Posterior vena cava (tissue), 2 donors: ENCODE measurements around the gene HCRTR2. TPM values are rescaled to one million over a fixed set of nuclear protein-coding genes. Genes with fewer than 3 reads are reported as not detected.
"Not testable (repeated sequence)": the region's sequence is repeated elsewhere in the genome, so short reads cannot be mapped to it uniquely, and the experiment has no call there.

Experiments used
- DNase-seq: peaks from one replicate; pipeline ENCODE4 v3.0.0-alpha.2; 2020; ENCODE audit warnings: low spot score
- intact Hi-C, 2 donors: fragments of 100-400 bp; cut with DNase I; formaldehyde crosslinking; loops; one replicate each; pipeline versions ENCODE4 v1.14.1 to v1.14.2; 2022 to 2023
- long read RNA-seq, 2 donors: library from polyadenylated mRNA; unstranded; transcript quantifications; one replicate each; pipeline ENCODE4 v2.0.0, GENCODE V29; 2020 to 2021
- total RNA-seq, 2 donors: library from RNA; stranded (reverse); fragmentation: NEBNext Ultra II Directional; extraction: Animal tissue kit (Norgen Biotek cat#: 25700); gene quantifications; one replicate each; pipeline ENCODE4 v1.2.1, GENCODE V29; 2021
- donor health status: DM: yes; HTN: yes; CAD: no.
- donor health status: DM: yes; HTN: yes; CAD: no.

HCRTR2 gene
- not detected for total RNA-seq
- long read RNA-seq, donor 1, result 0 reads
- long read RNA-seq, donor 2, result 0 reads

DNA sequence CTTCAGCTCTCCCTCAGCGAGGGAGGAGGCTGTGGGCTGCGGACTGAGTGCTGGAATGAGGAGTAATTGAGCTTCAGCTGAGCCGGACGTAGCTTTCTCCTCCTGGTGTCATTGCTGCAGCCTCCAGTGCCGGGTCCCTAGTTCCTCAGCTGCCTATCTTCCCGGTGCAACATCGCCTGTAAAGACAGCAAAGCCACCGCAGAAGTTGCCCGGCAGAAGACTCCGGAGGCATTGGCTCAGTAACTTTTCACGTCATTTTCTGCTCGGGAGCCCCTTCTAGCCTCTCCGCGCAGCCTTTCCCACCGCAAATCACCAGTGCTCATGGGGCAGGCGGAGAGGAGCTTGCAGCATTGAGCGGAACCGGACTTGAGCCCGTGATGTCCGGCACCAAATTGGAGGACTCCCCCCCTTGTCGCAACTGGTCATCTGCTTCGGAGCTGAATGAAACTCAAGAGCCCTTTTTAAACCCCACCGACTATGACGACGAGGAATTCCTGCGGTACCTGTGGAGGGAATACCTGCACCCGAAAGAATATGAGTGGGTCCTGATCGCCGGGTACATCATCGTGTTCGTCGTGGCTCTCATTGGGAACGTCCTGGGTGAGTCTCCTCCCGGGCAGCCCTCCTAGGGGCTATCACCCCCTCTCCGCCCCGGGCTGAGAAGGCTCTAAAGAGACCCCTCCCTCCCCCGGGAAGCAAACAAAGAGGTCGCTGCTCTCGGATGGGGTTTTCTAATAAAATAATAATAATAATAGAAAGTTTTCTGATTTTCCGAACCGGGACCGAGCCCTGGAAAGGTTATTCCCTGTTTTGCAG, at the start of gene HCRTR2:
Gene HCRTR2 (plus strand): TSS at position 305 of the 816 bp plus-strand sequence. CDS start 73 bp downstream, at position 378.
- no peak for DNase-seq
- intact Hi-C loops, result no loop called here

GRCh38 chr6:55130806-55131324, 43.5 kb upstream of the HCRTR2 start:
- DNase-seq, result no peak
- intact Hi-C loops, result no loop called here

- no peak for DNase-seq
- intact Hi-C loops, result no loop called here
Measured at GRCh38 chr6:55131616-55132015, 42.7 kb upstream of the HCRTR2 start.

DNA sequence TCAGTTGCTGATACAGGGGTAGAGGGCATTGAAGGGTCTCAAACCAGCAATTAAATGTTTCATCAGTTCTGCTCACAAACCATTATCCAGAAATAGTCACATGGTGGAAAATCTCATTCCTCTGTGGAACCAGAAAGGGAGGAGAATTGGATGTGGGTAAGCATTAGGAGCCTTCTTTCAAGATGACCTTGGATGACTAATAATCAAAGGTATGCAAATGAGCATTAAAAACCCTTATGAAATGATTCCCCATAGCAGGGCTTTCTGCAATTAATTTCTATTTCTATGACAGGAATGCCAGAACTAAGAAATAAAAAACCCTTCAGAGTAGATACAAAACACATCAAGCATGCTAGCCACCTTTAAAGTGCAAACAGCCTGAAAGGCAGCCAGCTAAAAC, 37.4 kb upstream of the HCRTR2 start:
- DNase-seq, result no peak
- intact Hi-C loops, result no loop called here

GRCh38 chr6:55137929-55138693, 36.2 kb upstream of the HCRTR2 start:
- intact Hi-C loops, result no loop called here

GRCh38 chr6:55141611-55142010, 32.7 kb upstream of the HCRTR2 start:
- intact Hi-C loops, result no loop called here
- DNase-seq, result no peak

More at GRCh38 chr6:55137929-55138693, 36.2 kb upstream of the HCRTR2 start:
- DNase-seq, result no peak

GRCh38 chr6:55142610-55143009, 31.7 kb upstream of the HCRTR2 start:
- DNase-seq, result no peak
- intact Hi-C loops, result no loop called here

GRCh38 chr6:55153284-55153683, 21.0 kb upstream of the HCRTR2 start:
- intact Hi-C loops, result no loop called here
- no peak for DNase-seq

DNA sequence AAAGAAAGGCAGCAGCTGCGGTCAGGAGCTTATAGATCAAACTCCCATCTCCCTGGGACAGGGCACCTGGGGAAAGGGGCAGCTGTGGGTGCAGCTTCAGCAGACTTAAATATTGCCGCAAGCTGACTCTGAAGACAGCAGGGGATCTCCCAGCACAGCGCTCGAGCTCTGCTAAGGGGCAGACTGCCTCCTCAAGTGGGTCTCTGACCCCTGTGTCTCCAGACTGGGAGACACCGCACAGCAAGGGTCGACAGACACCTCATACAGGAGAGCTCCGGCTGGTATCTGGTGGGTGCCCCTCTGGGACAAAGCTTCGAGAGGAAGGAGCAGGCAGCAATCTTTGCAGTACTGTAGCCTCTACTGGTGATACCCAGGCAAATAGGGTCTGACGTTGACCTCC, 15.5 kb upstream of the HCRTR2 start:
- DNase-seq, intact Hi-C loops: not testable (repeated sequence)

GRCh38 chr6:55167860-55168259, 6.5 kb upstream of the HCRTR2 start:
- DNase-seq, result no peak
- intact Hi-C loops, result no loop called here

DNA sequence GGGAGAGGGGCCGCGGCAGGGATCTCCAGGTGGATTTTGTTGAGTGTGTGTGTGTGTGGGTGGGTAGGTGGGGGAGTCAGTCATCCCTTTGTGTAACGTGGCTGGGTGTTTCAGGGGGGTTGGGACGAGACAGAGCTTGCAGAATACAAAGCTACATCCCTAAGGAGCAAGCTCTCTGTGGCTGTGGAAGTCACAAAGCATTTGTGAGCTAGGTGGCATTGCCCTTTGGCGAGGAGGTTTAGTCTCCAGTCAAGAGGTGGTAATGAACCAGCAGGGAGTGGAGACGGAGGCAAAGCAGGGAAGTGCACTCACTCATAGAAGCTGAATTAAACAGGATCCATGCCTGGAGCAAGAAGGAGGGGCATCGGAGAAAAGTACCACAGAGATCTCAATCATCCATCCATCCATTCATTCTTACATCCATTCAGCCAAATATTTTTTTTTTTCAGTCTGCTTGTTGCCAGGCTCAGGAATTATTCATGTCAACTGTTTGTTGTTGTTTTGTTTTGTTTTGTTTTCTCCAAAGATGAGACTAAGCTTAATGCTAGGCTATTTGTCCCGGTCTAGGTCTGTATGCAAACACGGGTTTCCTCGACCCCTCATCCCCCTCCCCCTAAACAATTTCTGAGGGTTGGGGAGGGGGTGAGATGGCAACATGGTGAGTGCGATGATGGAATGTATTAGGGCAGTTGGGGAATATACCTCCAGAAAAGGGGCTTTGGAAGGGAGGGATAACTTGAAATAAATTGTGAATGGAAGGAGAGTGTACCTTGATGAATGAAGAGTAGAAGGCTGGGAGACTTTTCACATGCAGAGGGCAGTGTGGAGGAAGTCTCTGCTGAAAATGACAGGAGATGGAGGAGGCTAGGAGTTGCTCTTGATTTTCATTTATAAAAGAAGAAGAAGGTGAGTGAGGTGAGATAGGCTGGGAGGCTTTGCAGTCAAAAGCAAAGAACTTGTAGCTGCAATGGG, 1.0 kb downstream of the HCRTR2 start:
- DNase-seq, result no peak
- intact Hi-C loops, result no loop called here

GRCh38 chr6:55176958-55177357, 2.6 kb downstream of the HCRTR2 start:
- DNase-seq, result no peak

DNA sequence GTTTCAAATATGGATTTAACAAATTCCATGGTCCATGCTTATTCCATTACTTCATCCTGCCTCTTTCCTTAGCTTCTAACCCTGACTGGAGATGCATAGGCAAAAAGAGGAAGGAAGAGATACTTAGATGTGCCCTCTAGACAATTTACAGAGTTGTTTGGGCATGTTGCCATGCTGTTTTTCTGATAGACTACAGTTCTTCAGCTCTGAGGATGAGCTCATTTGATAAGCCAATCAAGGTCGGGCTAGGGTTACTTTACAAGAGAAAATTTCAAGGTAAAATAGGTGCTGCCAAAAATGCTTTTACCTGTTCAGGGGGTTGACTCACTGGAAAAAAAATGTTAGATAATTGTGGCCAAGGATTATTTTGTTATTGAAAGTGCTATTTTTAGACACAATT, 5.9 kb downstream of the HCRTR2 start:
- no peak for DNase-seq
- intact Hi-C loops, result no loop called here

More at GRCh38 chr6:55176958-55177357, 2.6 kb downstream of the HCRTR2 start:
- intact Hi-C loops, result no loop called here

DNA sequence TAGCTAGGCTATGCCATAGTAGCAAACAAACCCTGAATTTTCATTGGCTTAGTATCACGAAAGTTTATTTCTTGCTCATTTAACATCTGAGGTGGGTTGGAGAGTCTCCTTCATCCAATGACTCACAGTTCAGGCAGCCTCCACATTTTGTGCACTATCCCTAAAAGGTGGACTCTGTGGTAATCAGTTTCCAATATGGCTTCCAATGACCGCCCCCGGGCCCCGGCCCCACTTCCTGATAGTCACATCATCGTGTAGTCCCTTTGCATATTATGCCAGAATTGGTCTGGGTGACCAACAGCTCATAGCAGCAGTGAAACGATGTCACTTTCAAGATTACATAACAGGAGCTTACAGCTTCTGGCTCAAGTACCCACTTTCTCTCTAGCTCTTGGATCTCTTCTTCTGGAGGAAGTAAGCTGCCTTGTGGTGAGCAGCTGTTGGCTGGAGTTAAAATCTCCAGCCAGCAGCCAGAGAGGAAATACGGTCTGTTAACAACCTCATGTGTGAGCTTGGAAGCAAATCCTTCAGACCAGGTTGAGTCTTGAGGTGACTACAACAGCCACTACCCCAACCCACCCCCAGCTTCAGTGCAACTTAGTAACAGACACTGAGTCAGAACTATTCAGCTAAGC, 7.8 kb downstream of the HCRTR2 start:
- DNase-seq, result peak; percentile 60
- intact Hi-C loops, result no loop called here

DNA sequence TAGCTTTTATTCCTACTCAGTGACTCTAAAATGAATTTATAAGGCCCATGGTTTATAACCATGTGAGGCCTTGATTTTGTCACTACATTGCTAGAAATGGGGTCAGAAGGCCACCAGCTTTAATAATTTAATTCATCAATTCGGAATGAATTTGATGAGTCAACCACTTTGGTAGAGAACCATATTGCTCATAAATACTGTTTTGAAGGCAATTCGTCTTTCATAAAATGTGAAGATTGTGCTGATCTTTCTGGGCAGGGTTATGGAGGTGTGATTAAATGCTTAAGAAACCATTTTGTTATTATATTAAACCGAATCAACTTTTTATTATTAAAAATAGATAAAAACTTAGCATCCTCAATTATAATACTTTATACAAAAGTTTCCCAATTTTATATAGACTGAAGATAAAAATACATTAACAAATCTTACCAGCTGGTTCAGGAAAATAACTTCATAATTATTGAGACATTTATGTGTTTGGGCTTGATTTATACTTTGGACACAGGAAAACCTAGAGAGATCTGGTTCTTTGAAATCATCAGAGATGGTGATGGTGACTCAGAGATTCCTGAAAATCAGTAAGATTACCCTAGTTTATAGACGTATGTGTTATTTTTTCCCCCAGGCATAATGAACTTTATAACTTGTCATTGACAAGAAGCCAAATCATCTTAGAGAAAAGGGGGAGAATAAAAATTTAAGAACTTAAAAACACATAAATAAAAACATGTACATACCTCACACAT, 10.6 kb downstream of the HCRTR2 start:
- DNase-seq, result no peak
- intact Hi-C loops, result no loop called here

DNA sequence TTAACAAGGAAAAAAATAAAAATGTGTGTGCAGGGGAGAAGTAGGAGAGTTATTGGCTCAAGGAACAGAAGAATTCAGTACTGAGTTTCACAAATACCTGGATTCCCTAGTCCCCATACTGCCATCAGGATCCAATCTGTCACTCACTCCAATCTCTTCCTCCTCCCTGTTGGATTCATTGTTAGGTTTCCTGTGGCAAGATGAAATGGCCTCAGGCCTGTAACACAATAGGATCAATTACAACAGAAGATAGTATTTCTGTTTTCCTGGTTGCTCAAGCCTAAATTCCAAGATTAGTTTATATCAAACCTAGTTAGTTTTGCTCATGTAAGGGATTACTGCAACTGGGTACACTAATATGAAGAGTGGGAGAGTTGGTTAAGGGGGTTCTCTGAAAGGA, 24.4 kb downstream of the HCRTR2 start:
- no peak for DNase-seq
- intact Hi-C loops, result no loop called here

DNA sequence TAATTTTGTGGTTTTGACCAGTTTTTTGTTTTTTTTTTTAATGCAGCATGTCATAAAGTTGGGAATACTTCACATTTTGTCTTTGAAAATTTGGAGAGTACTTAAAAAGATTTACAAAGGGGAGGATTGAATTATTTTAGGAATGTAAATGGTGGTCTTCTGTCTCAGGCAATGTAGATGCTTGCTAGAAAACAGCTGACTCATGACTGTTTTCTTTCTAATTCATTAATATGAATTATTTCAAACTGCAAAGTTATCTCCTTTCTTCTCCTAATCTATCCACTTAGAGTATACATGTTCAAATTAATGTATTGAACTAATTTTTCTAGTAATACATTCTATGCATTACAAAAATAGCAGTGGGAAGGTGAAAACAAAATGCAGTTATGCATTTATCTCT, 24.9 kb downstream of the HCRTR2 start:
- intact Hi-C loops, result no loop called here

More for the DNA sequence above, 24.9 kb downstream of the HCRTR2 start:
- DNase-seq, result no peak
